Measurements from ENCODE around the gene DLG2. TPM values are rescaled to one million over a fixed set of nuclear protein-coding genes. Genes with fewer than 3 reads are reported as not detected.

The DLG2 gene
- total RNA-seq, 1 donor from 2014 or later, result 2.4 TPM

DNA sequence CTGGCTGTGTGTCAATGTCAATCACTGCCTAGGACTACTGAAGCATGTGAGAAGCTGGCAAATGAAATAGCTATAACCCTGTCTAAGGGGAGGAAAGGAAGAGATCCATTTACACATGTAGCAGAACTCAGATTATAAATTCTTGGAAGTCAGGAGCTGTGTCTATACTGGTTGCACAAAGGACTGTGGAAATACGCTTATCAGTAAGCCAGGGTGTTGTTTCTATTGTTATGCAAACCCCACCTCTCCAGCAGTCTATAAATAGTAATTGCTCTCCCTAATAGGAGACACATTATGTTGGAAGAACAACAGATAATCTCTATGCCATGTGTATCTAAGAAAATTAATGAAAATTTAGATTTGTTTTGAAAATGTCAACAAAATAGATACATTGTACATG, 1647.6 kb downstream of the DLG2 start:
- no peak for DNase-seq (ENCODE audit: low spot score, unreplicated experiment)
- no peaks in the 10 kb centered on the region for H3K27me3 Mint-ChIP-seq
- H3K36me3 Mint-ChIP-seq (ENCODE audit: insufficient read depth), result no peaks in the 10 kb centered on the region
- H3K27ac Mint-ChIP-seq, result no peak overlapping the region
- TF ChIP-seq, protein P1, sequence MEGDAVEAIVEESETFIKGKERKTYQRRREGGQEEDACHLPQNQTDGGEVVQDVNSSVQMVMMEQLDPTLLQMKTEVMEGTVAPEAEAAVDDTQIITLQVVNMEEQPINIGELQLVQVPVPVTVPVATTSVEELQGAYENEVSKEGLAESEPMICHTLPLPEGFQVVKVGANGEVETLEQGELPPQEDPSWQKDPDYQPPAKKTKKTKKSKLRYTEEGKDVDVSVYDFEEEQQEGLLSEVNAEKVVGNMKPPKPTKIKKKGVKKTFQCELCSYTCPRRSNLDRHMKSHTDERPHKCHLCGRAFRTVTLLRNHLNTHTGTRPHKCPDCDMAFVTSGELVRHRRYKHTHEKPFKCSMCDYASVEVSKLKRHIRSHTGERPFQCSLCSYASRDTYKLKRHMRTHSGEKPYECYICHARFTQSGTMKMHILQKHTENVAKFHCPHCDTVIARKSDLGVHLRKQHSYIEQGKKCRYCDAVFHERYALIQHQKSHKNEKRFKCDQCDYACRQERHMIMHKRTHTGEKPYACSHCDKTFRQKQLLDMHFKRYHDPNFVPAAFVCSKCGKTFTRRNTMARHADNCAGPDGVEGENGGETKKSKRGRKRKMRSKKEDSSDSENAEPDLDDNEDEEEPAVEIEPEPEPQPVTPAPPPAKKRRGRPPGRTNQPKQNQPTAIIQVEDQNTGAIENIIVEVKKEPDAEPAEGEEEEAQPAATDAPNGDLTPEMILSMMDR (IDR thresholded peaks at IDR 0.05; ENCODE audit: unreplicated experiment), result no peak
- H3K9me3 Mint-ChIP-seq (ENCODE audit: low read depth), result no peaks in the 10 kb centered on the region
- H3K4me1 Mint-ChIP-seq (ENCODE audit: low read depth), result no peaks in the 10 kb centered on the region
- no peak overlapping the region for H3K4me3 Mint-ChIP-seq (ENCODE audit: low read depth)

DNA sequence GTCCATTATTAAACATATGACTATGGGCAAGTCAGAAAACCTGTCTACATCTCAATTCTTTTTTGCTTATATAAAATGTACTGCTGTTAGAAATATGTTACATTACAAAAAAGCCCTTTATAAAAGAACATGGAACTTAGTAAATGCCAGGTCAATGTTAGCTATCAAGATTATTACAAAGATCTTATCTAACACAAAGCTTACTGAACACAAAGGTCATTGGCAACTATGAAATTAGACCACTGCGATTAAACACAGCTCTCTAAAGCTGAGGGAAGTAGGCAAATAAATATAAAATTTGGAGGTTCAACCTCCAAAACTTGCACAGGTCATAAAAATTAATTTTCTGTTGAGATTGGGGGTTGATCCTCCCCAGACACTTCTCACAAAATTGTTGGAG, 1648.2 kb downstream of the DLG2 start:
- TF ChIP-seq, protein P1 (IDR thresholded peaks at IDR 0.05; ENCODE audit: unreplicated experiment), result no peak
- no peak for DNase-seq (ENCODE audit: low spot score, unreplicated experiment)
- H3K27me3 Mint-ChIP-seq, result no peaks in the 10 kb centered on the region

GRCh38 chr11:83976086-83976485, 1651.1 kb downstream of the DLG2 start:
- H3K36me3 Mint-ChIP-seq (ENCODE audit: insufficient read depth), result no peaks in the 10 kb centered on the region
- no peaks in the 10 kb centered on the region for H3K9me3 Mint-ChIP-seq (ENCODE audit: low read depth)
- no peak for DNase-seq (ENCODE audit: low spot score, unreplicated experiment)
- no peaks in the 10 kb centered on the region for H3K27me3 Mint-ChIP-seq
- no peak overlapping the region for H3K27ac Mint-ChIP-seq
- TF ChIP-seq, protein P1 (IDR thresholded peaks at IDR 0.05; ENCODE audit: unreplicated experiment), result no peak
- H3K4me1 Mint-ChIP-seq (ENCODE audit: low read depth), result peaks cover 2% of the 10 kb centered on the region
- no peak overlapping the region for H3K4me3 Mint-ChIP-seq (ENCODE audit: low read depth)

More for the DNA sequence above, 1648.2 kb downstream of the DLG2 start:
- Mint-ChIP-seq H3K27ac (no peak overlapping the region), H3K9me3 (ENCODE audit: low read depth) (no peaks in the 10 kb centered on the region), H3K36me3 (ENCODE audit: insufficient read depth) (no peaks in the 10 kb centered on the region), H3K4me3 (ENCODE audit: low read depth) (no peak overlapping the region), H3K4me1 (ENCODE audit: low read depth) (no peaks in the 10 kb centered on the region)

- H3K36me3 Mint-ChIP-seq (ENCODE audit: insufficient read depth), result no peaks in the 10 kb centered on the region
- H3K27me3 Mint-ChIP-seq, result no peaks in the 10 kb centered on the region
- DNase-seq (ENCODE audit: low spot score, unreplicated experiment), result no peak
- H3K27ac Mint-ChIP-seq, result no peak overlapping the region
- H3K4me3 Mint-ChIP-seq (ENCODE audit: low read depth), result no peak overlapping the region
- peaks cover 14% of the 10 kb centered on the region for H3K4me1 Mint-ChIP-seq (ENCODE audit: low read depth)
- TF ChIP-seq, protein P1 (IDR thresholded peaks at IDR 0.05; ENCODE audit: unreplicated experiment), result no peak
- H3K9me3 Mint-ChIP-seq (ENCODE audit: low read depth), result no peaks in the 10 kb centered on the region
Measured at GRCh38 chr11:83972536-83972935, 1654.6 kb downstream of the DLG2 start.

DNA sequence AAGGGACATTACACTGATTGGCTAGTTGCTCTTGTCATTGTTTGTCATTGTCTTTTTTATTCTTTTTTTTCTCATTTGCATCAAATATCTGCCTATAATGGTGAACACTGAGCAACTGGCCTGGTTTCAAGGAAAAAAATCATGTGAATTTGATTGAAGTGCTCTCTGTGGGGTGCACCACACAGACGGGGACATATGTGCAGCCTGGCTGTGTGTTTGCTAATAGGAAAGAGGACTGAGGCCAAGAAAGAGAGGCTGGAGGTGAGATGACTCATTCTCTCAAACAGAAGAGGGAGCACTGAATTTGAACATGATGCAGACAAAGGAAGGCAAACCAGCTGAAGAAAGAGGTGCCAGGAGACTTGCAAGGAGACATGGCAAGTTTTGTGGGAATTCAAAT, 1656.1 kb downstream of the DLG2 start:
- no peaks in the 10 kb centered on the region for H3K27me3 Mint-ChIP-seq
- no peak overlapping the region for H3K4me3 Mint-ChIP-seq (ENCODE audit: low read depth)
- H3K9me3 Mint-ChIP-seq (ENCODE audit: low read depth), result no peaks in the 10 kb centered on the region
- TF ChIP-seq, protein P1 (IDR thresholded peaks at IDR 0.05; ENCODE audit: unreplicated experiment), result no peak
- H3K4me1 Mint-ChIP-seq (ENCODE audit: low read depth), result peaks cover 14% of the 10 kb centered on the region
- no peaks in the 10 kb centered on the region for H3K36me3 Mint-ChIP-seq (ENCODE audit: insufficient read depth)
- no peak overlapping the region for H3K27ac Mint-ChIP-seq
- DNase-seq (ENCODE audit: low spot score, unreplicated experiment), result no peak
